ENCODE measurements around the gene TTC21A. TPM values are rescaled to one million over a fixed set of nuclear protein-coding genes. Genes with fewer than 3 reads are reported as not detected.

Gene TTC21A
- total RNA-seq, 1 donor from 2014 or later: 6.8 TPM

DNA sequence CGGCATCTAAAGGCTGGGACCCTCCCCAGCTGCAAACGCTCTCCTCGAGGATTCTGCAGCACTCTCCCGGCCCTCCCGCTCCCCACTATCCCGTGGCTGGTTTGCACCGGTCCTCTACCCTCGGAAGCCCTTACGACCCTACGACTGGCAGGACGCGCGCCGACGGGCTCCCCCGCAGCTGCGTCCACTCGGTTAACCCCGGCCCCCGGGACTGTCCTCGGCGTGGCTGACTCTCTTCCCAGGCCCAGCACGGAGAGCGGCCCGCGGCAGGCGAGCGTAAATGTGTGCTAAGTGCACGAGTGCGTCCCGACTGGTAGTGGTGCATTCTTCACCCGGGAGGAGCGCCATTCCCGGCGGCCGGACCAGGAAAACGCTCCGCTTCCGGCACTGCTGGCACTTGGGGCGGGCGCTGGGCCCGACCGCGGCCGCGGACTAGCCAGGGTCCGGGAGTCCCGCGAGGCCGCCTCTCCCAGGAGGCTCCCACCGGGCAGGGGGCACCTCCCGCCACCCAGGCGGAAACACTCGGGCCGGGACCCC lies 561 bp upstream of the TTC21A start:
- H3K27ac Mint-ChIP-seq (ENCODE audit: unreplicated experiment): peak overlapping the region; percentile 95
- DNase-seq (ENCODE audit: low read depth, low spot score): peak; percentile 41
- H3K4me3 Mint-ChIP-seq: peak overlapping the region; percentile 89
- no peaks in the 10 kb centered on the region for H3K27me3 Mint-ChIP-seq (ENCODE audit: low read depth)
- TF ChIP-seq, protein P1, sequence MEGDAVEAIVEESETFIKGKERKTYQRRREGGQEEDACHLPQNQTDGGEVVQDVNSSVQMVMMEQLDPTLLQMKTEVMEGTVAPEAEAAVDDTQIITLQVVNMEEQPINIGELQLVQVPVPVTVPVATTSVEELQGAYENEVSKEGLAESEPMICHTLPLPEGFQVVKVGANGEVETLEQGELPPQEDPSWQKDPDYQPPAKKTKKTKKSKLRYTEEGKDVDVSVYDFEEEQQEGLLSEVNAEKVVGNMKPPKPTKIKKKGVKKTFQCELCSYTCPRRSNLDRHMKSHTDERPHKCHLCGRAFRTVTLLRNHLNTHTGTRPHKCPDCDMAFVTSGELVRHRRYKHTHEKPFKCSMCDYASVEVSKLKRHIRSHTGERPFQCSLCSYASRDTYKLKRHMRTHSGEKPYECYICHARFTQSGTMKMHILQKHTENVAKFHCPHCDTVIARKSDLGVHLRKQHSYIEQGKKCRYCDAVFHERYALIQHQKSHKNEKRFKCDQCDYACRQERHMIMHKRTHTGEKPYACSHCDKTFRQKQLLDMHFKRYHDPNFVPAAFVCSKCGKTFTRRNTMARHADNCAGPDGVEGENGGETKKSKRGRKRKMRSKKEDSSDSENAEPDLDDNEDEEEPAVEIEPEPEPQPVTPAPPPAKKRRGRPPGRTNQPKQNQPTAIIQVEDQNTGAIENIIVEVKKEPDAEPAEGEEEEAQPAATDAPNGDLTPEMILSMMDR (conservative IDR thresholded peaks at IDR 0.05): no peak
- no peaks in the 10 kb centered on the region for H3K36me3 Mint-ChIP-seq (ENCODE audit: low read depth)
- peaks cover 41% of the 10 kb centered on the region for H3K4me1 Mint-ChIP-seq
- H3K9me3 Mint-ChIP-seq: no peaks in the 10 kb centered on the region

DNA sequence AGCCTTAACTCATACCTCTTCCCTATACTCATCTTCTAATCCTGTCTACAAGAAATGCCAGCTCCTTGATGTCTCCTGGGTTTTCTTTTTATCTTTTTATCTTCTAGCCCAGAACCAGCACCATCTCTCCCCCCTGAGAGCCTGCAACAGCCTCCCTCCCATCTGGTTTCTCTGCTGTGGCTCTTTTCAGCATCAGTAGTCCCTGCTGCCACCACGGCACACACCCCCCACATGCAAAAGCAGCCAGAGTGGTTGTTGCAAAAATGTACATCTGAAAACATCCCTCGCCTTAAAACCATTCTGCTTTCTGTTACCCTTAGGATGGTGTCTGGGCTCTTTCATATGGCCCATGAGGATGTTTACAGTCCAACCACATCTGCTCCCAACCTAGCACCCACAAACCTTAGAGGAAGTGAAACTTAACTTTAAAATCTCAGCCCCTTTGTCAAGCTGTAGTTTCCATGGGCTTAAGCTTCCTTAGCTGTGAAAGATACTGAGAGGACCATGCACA lies 775 bp downstream of the TTC21A start:
- H3K36me3 Mint-ChIP-seq (ENCODE audit: low read depth): no peaks in the 10 kb centered on the region
- peak overlapping the region; percentile 98 for H3K4me3 Mint-ChIP-seq
- peaks cover 41% of the 10 kb centered on the region for H3K4me1 Mint-ChIP-seq
- no peaks in the 10 kb centered on the region for H3K9me3 Mint-ChIP-seq
- H3K27me3 Mint-ChIP-seq (ENCODE audit: low read depth): no peaks in the 10 kb centered on the region
- TF ChIP-seq, protein P1 (conservative IDR thresholded peaks at IDR 0.05): no peak
- DNase-seq (ENCODE audit: low read depth, low spot score): no peak
- H3K27ac Mint-ChIP-seq (ENCODE audit: unreplicated experiment): peak overlapping the region; percentile 96

DNA sequence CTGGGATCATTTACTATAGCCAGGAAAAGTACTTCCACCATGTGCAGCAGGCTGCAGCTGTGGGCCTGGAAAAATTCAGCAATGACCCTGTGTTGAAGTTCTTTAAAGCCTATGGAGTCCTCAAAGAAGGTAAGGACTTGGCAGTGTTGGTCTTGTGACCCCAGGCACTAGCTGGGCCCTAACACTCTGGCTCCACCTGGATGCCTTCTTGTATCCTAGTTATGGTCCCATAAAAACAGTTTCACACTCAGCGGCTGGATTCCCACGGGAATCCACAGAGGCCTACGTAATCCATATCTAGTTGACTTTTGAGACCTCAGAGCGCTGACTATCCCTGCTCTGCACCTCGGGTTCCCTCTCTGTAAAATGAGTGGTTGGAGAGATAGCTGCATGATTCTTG lies 1.6 kb downstream of the TTC21A start:
- DNase-seq (ENCODE audit: low read depth, low spot score): no peak
- Mint-ChIP-seq H3K4me3 (peak overlapping the region; percentile 98), H3K4me1 (peaks cover 36% of the 10 kb centered on the region), H3K27me3 (ENCODE audit: low read depth) (no peaks in the 10 kb centered on the region), H3K36me3 (ENCODE audit: low read depth) (no peaks in the 10 kb centered on the region), H3K27ac (ENCODE audit: unreplicated experiment) (no peak overlapping the region), H3K9me3 (no peaks in the 10 kb centered on the region)
- TF ChIP-seq, protein P1 (conservative IDR thresholded peaks at IDR 0.05): no peak

DNA sequence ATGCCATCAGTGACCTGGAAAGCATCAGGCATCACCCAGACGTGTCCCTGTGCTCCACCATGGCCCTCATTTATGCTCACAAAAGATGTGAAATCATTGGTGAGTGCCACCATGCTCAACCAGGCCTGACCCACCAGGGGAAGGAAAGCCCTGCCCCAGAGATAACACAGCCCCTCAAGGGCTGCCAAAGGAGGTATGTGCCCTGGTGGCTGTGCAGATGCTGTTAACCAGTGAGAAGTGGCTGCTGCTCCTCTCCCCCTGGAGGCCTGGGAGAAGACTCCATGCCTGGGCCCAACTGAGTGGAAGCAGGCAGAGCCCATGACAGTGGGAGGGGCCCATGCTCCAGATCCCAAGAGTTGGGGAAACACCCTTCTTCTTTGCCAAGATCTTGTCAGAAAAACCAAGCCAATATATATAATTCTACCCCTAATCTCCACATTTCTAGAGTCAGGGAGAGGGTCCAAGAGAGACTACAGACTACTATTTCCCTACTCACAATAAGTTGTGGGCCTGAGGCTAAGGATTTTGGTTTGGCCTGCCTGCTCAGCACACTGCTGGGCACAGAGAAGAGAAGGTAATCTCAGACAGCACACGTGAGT lies 2.7 kb downstream of the TTC21A start:
- peaks cover 32% of the 10 kb centered on the region for H3K4me1 Mint-ChIP-seq
- no peaks in the 10 kb centered on the region for H3K27me3 Mint-ChIP-seq (ENCODE audit: low read depth)
- no peaks in the 10 kb centered on the region for H3K9me3 Mint-ChIP-seq
- H3K27ac Mint-ChIP-seq (ENCODE audit: unreplicated experiment): no peak overlapping the region
- H3K36me3 Mint-ChIP-seq (ENCODE audit: low read depth): no peaks in the 10 kb centered on the region
- TF ChIP-seq, protein P1 (conservative IDR thresholded peaks at IDR 0.05): no peak
- H3K4me3 Mint-ChIP-seq: no peak overlapping the region
- no peak for DNase-seq (ENCODE audit: low read depth, low spot score)

DNA sequence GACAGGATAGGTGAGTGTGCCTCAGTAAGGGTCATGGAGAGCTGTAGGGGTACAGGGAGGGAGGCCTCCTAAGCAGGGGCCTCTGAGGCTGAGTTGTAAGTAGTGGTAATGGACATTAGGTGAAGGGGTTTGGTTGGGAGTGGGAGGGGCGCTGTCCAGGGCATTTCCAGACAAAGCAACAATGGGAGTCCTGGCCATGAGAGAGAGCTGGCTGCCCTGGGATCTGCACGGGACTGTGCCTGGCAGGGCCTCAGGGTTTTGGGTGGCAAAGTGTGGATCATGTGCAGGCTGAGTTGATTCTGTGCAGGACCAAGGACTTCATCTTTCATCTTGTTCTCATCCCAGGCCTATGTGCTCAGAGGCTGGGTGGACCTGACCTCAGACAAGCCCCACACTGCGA lies 4.6 kb downstream of the TTC21A start:
- Mint-ChIP-seq H3K4me1 (peaks cover 14% of the 10 kb centered on the region), H3K9me3 (no peaks in the 10 kb centered on the region), H3K4me3 (peak overlapping the region; percentile 10), H3K27me3 (ENCODE audit: low read depth) (no peaks in the 10 kb centered on the region), H3K27ac (ENCODE audit: unreplicated experiment) (peak overlapping the region; percentile 69), H3K36me3 (ENCODE audit: low read depth) (no peaks in the 10 kb centered on the region)
- TF ChIP-seq, protein P1 (conservative IDR thresholded peaks at IDR 0.05): no peak
- no peak for DNase-seq (ENCODE audit: low read depth, low spot score)
